HCT116 (cell line): Measurements from ENCODE around the gene SRI. TPM values are rescaled to one million over a fixed set of nuclear protein-coding genes. Genes with fewer than 3 reads are reported as not detected.

Experiments
- ATAC-seq: fragments of 200-7000 bp; cut with Tn5 transposase; 2 replicates; pipeline ENCODE4 v1.9.1; 2020; ENCODE audit warnings: mild to moderate bottlenecking, moderate library complexity
- BruUV-seq: library from RNA; stranded (reverse); fragments of 400-500 nt; replicated peaks from 2 replicates; lab custom pipeline; 2021; lab: Mats Ljungman, UMichigan
- CTCF ChIA-PET: fragments of 300-600 bp; sonication (Branson Sonifier 250); formaldehyde crosslinking; loops from one replicate; lab custom pipeline; 2021; ENCODE audit warnings: antibody characterized with exemption; lab: Charles Lee
- POLR2A ChIA-PET: fragments of 300-600, 350-600 bp; sonication (Branson Sonifier 250); formaldehyde crosslinking; loops from one replicate; lab custom pipeline; 2021; ENCODE audit warnings: antibody characterized with exemption; lab: Charles Lee
- RAD21 ChIA-PET, 2 experiments: fragments of 300-600 bp; sonication (Branson Sonifier 250); formaldehyde crosslinking; loops; one replicate each; lab custom pipeline; 2023; ENCODE audit warnings: low total read pairs in 2 of 2; ENCODE audit not compliant: uncharacterized antibody in 2 of 2, unreplicated experiment in 2 of 2, low non-redundant PET in 1 of 2; lab: Charles Lee
- DNase-seq: peaks from one replicate; pipeline ENCODE4 v3.0.0-alpha.2; 2010; ENCODE audit warnings: low read depth, low spot score
- H2AFZ ChIP-seq: fragments of 200-600 bp; shearing (Covaris generic), sonication (generic); 2 replicates; pipeline ENCODE4 v1.6.1; 2017; ENCODE audit warnings: low read depth, mixed run types, mixed read lengths, antibody characterized with exemption, low read length; ENCODE audit not compliant: poor library complexity, severe bottlenecking
- H3K27ac ChIP-seq: 2 replicates; pipeline ENCODE4 v1.5.1; 2012; ENCODE audit warnings: low read depth, low read length
- H3K27me3 ChIP-seq: fragments of 200-600 bp; sonication (generic); 2 replicates; pipeline ENCODE4 v1.6.1; 2016; ENCODE audit warnings: mixed run types, low read length, mixed read lengths; ENCODE audit not compliant: insufficient read depth
- H3K36me3 ChIP-seq, 2 experiments: fragments of 200-500 bp in 1 of 2; fragments of 200-600 bp in 1 of 2; sonication (Bioruptor generic) in 1 of 2; sonication (generic) in 1 of 2; 2 replicates each; pipeline versions ENCODE4 v1.5.1 to v1.6.1; 2014 to 2016; ENCODE audit warnings: low read length in 2 of 2, inconsistent platforms in 1 of 2, mixed read lengths in 1 of 2, mixed run types in 1 of 2; ENCODE audit not compliant: insufficient read depth in 2 of 2, control insufficient read depth in 1 of 2
- H3K4me1 ChIP-seq, 2 experiments: fragments of 200-600 bp in 1 of 2; sonication (generic) in 1 of 2; 2 replicates each; pipeline versions ENCODE4 v1.5.1 to v1.6.1; 2012 to 2017; ENCODE audit warnings: low read length in 2 of 2, inconsistent platforms in 1 of 2, mild to moderate bottlenecking in 1 of 2, mixed read lengths in 1 of 2, mixed run types in 1 of 2, moderate library complexity in 1 of 2; ENCODE audit not compliant: insufficient read depth in 2 of 2, control insufficient read depth in 1 of 2
- H3K4me2 ChIP-seq: fragments of 200-600 bp; sonication (generic); 2 replicates; pipeline ENCODE4 v1.6.1; 2017; ENCODE audit warnings: mixed run types, low read length, mixed read lengths
- H3K4me3 ChIP-seq, 2 experiments: fragments of 200-600 bp in 1 of 2; sonication (generic) in 1 of 2; replicated peaks in 1 of 2; 2 replicates each; pipeline ENCODE4 v1.5.1; 2011 to 2016; ENCODE audit warnings: low read length in 2 of 2, control low read depth in 1 of 2, low read depth in 1 of 2, mild to moderate bottlenecking in 1 of 2, mixed read lengths in 1 of 2, mixed run types in 1 of 2
- H3K79me2 ChIP-seq: fragments of 200-600 bp; sonication (generic); 2 replicates; pipeline ENCODE4 v1.6.1; 2017; ENCODE audit warnings: mild to moderate bottlenecking, mixed run types, low read length, moderate library complexity, mixed read lengths; ENCODE audit not compliant: insufficient read depth
- H3K9ac ChIP-seq: fragments of 200-600 bp; sonication (generic); 2 replicates; pipeline ENCODE4 v1.6.1; 2016; ENCODE audit warnings: low read length, mixed read lengths
- H3K9me2 ChIP-seq: fragments of 200-600 bp; sonication (generic), shearing (Covaris generic); 2 replicates; pipeline ENCODE4 v1.6.1; 2017; ENCODE audit warnings: mixed run types, mild to moderate bottlenecking, moderate library complexity; ENCODE audit not compliant: insufficient read depth
- H3K9me3 ChIP-seq, 2 experiments: fragments of 200-500 bp in 1 of 2; fragments of 200-600 bp in 1 of 2; sonication (Bioruptor generic) in 1 of 2; sonication (generic) in 1 of 2; 2 replicates each; pipeline ENCODE4 v1.6.1; 2014 to 2017; ENCODE audit warnings: low read length in 2 of 2, mixed read lengths in 2 of 2, inconsistent platforms in 1 of 2, low read depth in 1 of 2, mild to moderate bottlenecking in 1 of 2, mixed run types in 1 of 2, moderate library complexity in 1 of 2; ENCODE audit not compliant: control insufficient read depth in 1 of 2, insufficient read depth in 1 of 2
- H4K20me1 ChIP-seq: fragments of 200-600 bp; sonication (generic), shearing (Covaris generic); 2 replicates; pipeline ENCODE4 v1.6.1; 2017; ENCODE audit warnings: mixed run types, mild to moderate bottlenecking, moderate library complexity; ENCODE audit not compliant: insufficient read depth
- ATF3 ChIP-seq: IDR thresholded peaks from 2 replicates; pipeline ENCODE4 v1.6.1; 2012
- CBX3 ChIP-seq: IDR thresholded peaks from 2 replicates; pipeline ENCODE4 v1.6.1; 2012; ENCODE audit warnings: low read depth
- CEBPB ChIP-seq: IDR thresholded peaks from 2 replicates; pipeline ENCODE4 v1.6.1; 2012; ENCODE audit warnings: low read depth
- CTCF ChIP-seq, 3 experiments: fragments of 200-600 bp in 1 of 3; sonication (generic) in 1 of 3; IDR thresholded peaks in 2 of 3; conservative IDR thresholded peaks in 1 of 3; 2 replicates each; pipeline ENCODE4 v1.5.1; 2012 to 2017; ENCODE audit warnings: low read depth in 2 of 3, low read length in 2 of 3, antibody characterized with exemption in 1 of 3, borderline replicate concordance in 1 of 3, control low read depth in 1 of 3, mild to moderate bottlenecking in 1 of 3, mixed read lengths in 1 of 3, mixed run types in 1 of 3, moderate library complexity in 1 of 3; ENCODE audit not compliant: insufficient read depth in 1 of 3
- EZH2 ChIP-seq: fragments of 200-600 bp; sonication (generic); IDR thresholded peaks from 2 replicates; pipeline ENCODE4 v1.6.1; 2017; ENCODE audit warnings: antibody characterized with exemption, mixed run types
- EZH2phosphoT487 ChIP-seq: fragments of 200-600 bp; IDR thresholded peaks from 2 replicates; pipeline ENCODE4 v1.6.1; 2018; ENCODE audit warnings: antibody characterized with exemption, borderline replicate concordance
- FOSL1 ChIP-seq: IDR thresholded peaks from 2 replicates; pipeline ENCODE4 v1.6.1; 2012; ENCODE audit warnings: low read depth
- JUND ChIP-seq: IDR thresholded peaks from 2 replicates; pipeline ENCODE4 v1.6.1; 2012
- MAX ChIP-seq: IDR thresholded peaks from 2 replicates; pipeline ENCODE4 v1.6.1; 2012
- POLR2A ChIP-seq: IDR thresholded peaks from 2 replicates; pipeline ENCODE4 v1.7.0; 2011; ENCODE audit warnings: borderline replicate concordance; ENCODE audit not compliant: insufficient read depth, insufficient read length; ENCODE audit errors: extremely low read depth
- POLR2AphosphoS5 ChIP-seq: IDR thresholded peaks from 2 replicates; pipeline ENCODE4 v1.6.1; 2011; ENCODE audit warnings: mild to moderate bottlenecking, low read depth, low read length, moderate library complexity
- RAD21 ChIP-seq: IDR thresholded peaks from 2 replicates; pipeline ENCODE4 v1.6.1; 2012; ENCODE audit warnings: low read depth, mild to moderate bottlenecking
- REST ChIP-seq: IDR thresholded peaks from 2 replicates; pipeline ENCODE4 v1.6.1; 2012; ENCODE audit warnings: low read depth
- SIN3A ChIP-seq: IDR thresholded peaks from 2 replicates; pipeline ENCODE4 v1.6.1; 2012; ENCODE audit warnings: low read depth
- SRF ChIP-seq: IDR thresholded peaks from 2 replicates; pipeline ENCODE4 v1.6.1; 2012; ENCODE audit warnings: low read depth
- TCF7L2 ChIP-seq: IDR thresholded peaks from 2 replicates; pipeline ENCODE4 v1.7.0; 2011; ENCODE audit warnings: borderline replicate concordance, inconsistent platforms; ENCODE audit not compliant: insufficient read depth, insufficient read length; ENCODE audit errors: extremely low read depth
- YY1 ChIP-seq: IDR thresholded peaks from 2 replicates; pipeline ENCODE4 v1.6.1; 2011; ENCODE audit warnings: low read length, low read depth, moderate library complexity, mild to moderate bottlenecking; ENCODE audit not compliant: insufficient replicate concordance; ENCODE audit errors: extremely low read depth
- ZBTB33 ChIP-seq: IDR thresholded peaks from 2 replicates; pipeline ENCODE4 v1.6.1; 2011; ENCODE audit warnings: mild to moderate bottlenecking, low read length, moderate library complexity; ENCODE audit not compliant: insufficient replicate concordance; ENCODE audit errors: extremely low read depth
- ZNF274 ChIP-seq: fragments of 200-500 bp; sonication (Bioruptor generic); IDR thresholded peaks from 2 replicates; pipeline ENCODE4 v1.6.1; 2014; ENCODE audit warnings: mild to moderate bottlenecking, low read depth, low read length, inconsistent platforms
- intact Hi-C: fragments of 100-400 bp; cut with micrococcal nuclease; formaldehyde crosslinking; loops from 2 replicates; pipeline ENCODE4 v1.10.0; 2022
- total RNA-seq: library from RNA; stranded (reverse); gene quantifications from one replicate; pipeline ENCODE4 v1.2.1, GENCODE V29; 2021; ENCODE audit not compliant: unreplicated experiment

Gene SRI
- total RNA-seq, 1 experiment from 2014 or later: 114 TPM

- BruUV-seq: no TSS peak
- POLR2A ChIA-PET: interaction anchor here (1.5 kb wide), 1 partner anchor 17 kb away, joined by 3 read pairs; no protein-coding TSS in a partner anchor
- RAD21 ChIA-PET: no interaction called here
Measured at GRCh38 chr7:88203401-88203800, 16.4 kb downstream of the SRI start.

More at GRCh38 chr7:88203401-88203800, 16.4 kb downstream of the SRI start:
- ATAC-seq (no peak), DNase-seq (no peak)
- no peak overlapping the region for H3K4me3 ChIP-seq
- H3K4me1 ChIP-seq: no peaks in the 10 kb centered on the region
- no peak overlapping the region for H2AFZ ChIP-seq
- no peak overlapping the region for H3K4me2 ChIP-seq
- H3K9ac ChIP-seq: no peak overlapping the region
- no peaks in the 10 kb centered on the region for H4K20me1 ChIP-seq
- CTCF ChIA-PET: interaction anchor here (0.6 kb wide), 1 partner anchor 34 kb away, joined by 3 read pairs; no protein-coding TSS in a partner anchor
- H3K79me2 ChIP-seq: no peaks in the 10 kb centered on the region
- no peak overlapping the region for H3K27ac ChIP-seq
- no peaks in the 10 kb centered on the region for H3K27me3 ChIP-seq
- TF ChIP-seq REST (no peak), CBX3 (no peak), CTCF (IDR thresholded peaks at IDR 0.05 in 2 of 3, conservative IDR thresholded peaks at IDR 0.05 in 1 of 3; ENCODE audit: borderline replicate concordance in 1 of 3, insufficient read depth in 1 of 3, low read depth in 2 of 3, low read length in 2 of 3) (no peak), SRF (no peak), POLR2AphosphoS5 (no peak), MAX (no peak), JUND (no peak), ZBTB33 (no peak), POLR2A (no peak), SIN3A (no peak), FOSL1 (no peak), EZH2phosphoT487 (no peak), ZNF274 (no peak), ATF3 (no peak), EZH2 (no peak), RAD21 (no peak), YY1 (no peak), CEBPB (no peak), TCF7L2 (no peak)
- intact Hi-C loops: no loop called here
- peaks cover 11 to 15% of the 10 kb centered on the region in 2 experiments; a peak in 2 of 4 replicates for H3K36me3 ChIP-seq
- no peaks in the 10 kb centered on the region for H3K9me3 ChIP-seq
- H3K9me2 ChIP-seq: no peaks in the 10 kb centered on the region
